Left lung (tissue), 10 donors: Measurements from ENCODE around the gene FGD3. TPM values are rescaled to one million over a fixed set of nuclear protein-coding genes. Genes with fewer than 3 reads are reported as not detected.
A peak's percentile ranks its signal among the peaks of the same experiment; 100 is the strongest.

Experiments used
- ATAC-seq: fragments of 200-7000 bp; cut with Tn5 transposase; one replicate; pipeline ENCODE4 v1.9.1; 2020; ENCODE audit warnings: moderate library complexity
- DNase-seq, 4 donors: peaks; one replicate each; pipeline ENCODE4 v3.0.0-alpha.2; 2013 to 2020
- H3K27ac ChIP-seq, 2 donors: fragments of 200-600 bp; sonication (generic) in 1 of 2; one replicate each; pipeline versions ENCODE4 v1.5.0 to v1.8.0; 2020 to 2021
- H3K27me3 ChIP-seq, 2 donors: fragments of 200-600 bp; sonication (generic) in 1 of 2; one replicate each; pipeline versions ENCODE4 v1.5.0 to v1.8.0; 2020 to 2021
- H3K36me3 ChIP-seq, 2 donors: fragments of 200-600 bp; sonication (generic) in 1 of 2; one replicate each; pipeline versions ENCODE4 v1.5.0 to v1.8.0; 2020 to 2021
- H3K4me1 ChIP-seq, 2 donors: fragments of 200-600 bp; one replicate each; pipeline ENCODE4 v1.8.0; 2021
- H3K4me3 ChIP-seq, 2 donors: fragments of 200-600 bp; sonication (generic) in 1 of 2; one replicate each; pipeline versions ENCODE4 v1.5.0 to v1.8.0; 2020 to 2021; ENCODE audit warnings: mild to moderate bottlenecking in 1 of 2
- H3K9me3 ChIP-seq, 2 donors: fragments of 200-600 bp; sonication (generic) in 1 of 2; one replicate each; pipeline versions ENCODE4 v1.5.0 to v1.8.0; 2020 to 2021
- intact Hi-C, 2 donors: fragments of 100-400 bp; cut with DNase I; formaldehyde crosslinking; loops; one replicate each; pipeline versions ENCODE4 v1.11.2 to v1.14.2; 2022
- polyA plus RNA-seq, 6 donors: library from polyadenylated mRNA; unstranded; fragments of 120-200 nt; gene quantifications; one replicate each; pipeline ENCODE4 v1.2.1, GENCODE V29; 2013; ENCODE audit not compliant: insufficient read length in 6 of 6
- total RNA-seq, 2 donors: library from RNA; stranded (reverse); fragmentation: NEBNext Ultra II Directional; extraction: Animal tissue kit (Norgen Biotek cat#: 25700); gene quantifications; one replicate each; pipeline ENCODE4 v1.2.1, GENCODE V29; 2021
- TF ChIP-seq, protein P1 (sequence below), 2 donors: fragments of 200-600 bp; sonication (generic) in 1 of 2; IDR thresholded peaks; one replicate each; pipeline versions ENCODE4 v1.5.0 to v1.8.0; 2021; ENCODE audit warnings: antibody characterized with exemption in 2 of 2
- donor health status: DM: no; HTN: yes; CAD: no.
- donor health status: DM: no; HTN: no; CAD: no.

Gene FGD3
- total and polyA plus RNA-seq, 8 donors: 4.2 to 29.9 (median 7.8) TPM

DNA sequence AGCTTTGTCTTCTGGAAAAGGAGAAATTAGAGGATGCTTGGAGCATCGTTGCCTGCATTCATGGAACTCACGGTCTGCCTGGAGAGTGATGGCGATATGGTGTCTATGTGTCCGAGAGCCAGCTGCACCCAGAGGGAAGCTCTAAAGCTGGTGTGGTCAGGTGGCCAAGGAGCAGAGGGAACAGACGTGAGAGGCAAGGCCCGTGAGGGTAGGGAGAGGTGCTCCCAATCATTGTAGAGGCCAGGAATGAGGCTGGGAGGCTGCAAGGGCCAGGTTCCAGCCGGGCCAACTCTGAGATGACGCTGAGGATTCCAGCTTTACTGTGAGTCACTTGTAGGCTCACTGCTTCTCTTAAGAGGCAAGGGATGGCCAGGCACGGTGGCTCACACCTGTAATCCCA is 7.6 kb downstream of the FGD3 start:
- H3K27me3 ChIP-seq: no peaks in the 10 kb centered on the region
- H3K36me3 ChIP-seq: no peaks in the 10 kb centered on the region
- peaks cover 0 to 23% of the 10 kb centered on the region in 2 donors for H3K4me1 ChIP-seq
- intact Hi-C loops: no loop called here
- peak overlapping the region in 1 of 2 donors; percentile 74 for H3K27ac ChIP-seq
- TF ChIP-seq, protein P1, sequence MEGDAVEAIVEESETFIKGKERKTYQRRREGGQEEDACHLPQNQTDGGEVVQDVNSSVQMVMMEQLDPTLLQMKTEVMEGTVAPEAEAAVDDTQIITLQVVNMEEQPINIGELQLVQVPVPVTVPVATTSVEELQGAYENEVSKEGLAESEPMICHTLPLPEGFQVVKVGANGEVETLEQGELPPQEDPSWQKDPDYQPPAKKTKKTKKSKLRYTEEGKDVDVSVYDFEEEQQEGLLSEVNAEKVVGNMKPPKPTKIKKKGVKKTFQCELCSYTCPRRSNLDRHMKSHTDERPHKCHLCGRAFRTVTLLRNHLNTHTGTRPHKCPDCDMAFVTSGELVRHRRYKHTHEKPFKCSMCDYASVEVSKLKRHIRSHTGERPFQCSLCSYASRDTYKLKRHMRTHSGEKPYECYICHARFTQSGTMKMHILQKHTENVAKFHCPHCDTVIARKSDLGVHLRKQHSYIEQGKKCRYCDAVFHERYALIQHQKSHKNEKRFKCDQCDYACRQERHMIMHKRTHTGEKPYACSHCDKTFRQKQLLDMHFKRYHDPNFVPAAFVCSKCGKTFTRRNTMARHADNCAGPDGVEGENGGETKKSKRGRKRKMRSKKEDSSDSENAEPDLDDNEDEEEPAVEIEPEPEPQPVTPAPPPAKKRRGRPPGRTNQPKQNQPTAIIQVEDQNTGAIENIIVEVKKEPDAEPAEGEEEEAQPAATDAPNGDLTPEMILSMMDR (IDR thresholded peaks at IDR 0.05): no peak
- H3K4me3 ChIP-seq: no peak overlapping the region
- ATAC-seq (no peak), DNase-seq (no peak)
- H3K9me3 ChIP-seq: no peaks in the 10 kb centered on the region

DNA sequence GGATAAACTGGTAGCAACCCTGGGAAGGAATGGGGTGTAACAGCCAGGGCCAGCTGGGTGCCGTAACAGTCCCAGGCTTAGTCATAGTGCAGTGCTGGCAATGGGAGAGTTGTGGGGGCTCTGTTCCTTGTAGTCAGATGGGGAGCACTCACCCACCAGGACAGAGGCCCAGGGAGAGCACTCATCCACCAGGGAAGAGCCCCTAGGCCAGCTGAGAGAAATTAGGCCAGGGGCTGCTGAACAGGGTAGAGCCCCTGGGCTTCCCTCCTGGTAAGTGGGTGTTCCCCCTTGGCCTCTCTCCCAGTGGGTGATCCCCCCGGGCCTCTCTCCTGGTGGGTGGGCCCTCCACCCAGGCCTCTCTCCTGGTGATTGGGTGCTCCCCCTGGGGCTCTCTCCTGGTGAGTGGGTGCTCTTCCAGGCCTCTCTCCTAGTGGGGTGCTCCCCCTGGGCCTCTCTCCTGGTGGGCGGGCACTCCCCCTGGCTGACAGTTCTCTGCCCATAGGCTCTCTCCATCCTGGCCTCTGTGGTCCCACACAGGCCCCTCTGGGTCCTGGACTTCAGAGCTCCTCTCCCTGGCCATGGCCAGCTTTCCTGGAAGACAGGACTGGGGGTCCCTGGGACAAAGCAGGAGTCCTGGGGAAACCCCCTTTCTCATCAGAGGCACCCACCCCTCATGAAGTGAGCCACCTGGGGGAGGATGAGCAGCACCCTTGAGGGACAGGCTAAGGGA is 13.4 kb downstream of the FGD3 start:
- Histone ChIP-seq H3K27ac (peak overlapping the region in 1 of 2 donors; percentile 60), H3K36me3 (no peaks in the 10 kb centered on the region), H3K4me3 (no peak overlapping the region), H3K9me3 (peaks cover 0 to 5% of the 10 kb centered on the region in 2 donors), H3K4me1 (peaks cover 0 to 34% of the 10 kb centered on the region in 2 donors), H3K27me3 (no peaks in the 10 kb centered on the region)
- intact Hi-C loops: no loop called here
- ATAC-seq (no peak), DNase-seq (no peak)
- TF ChIP-seq, protein P1 (IDR thresholded peaks at IDR 0.05): no peak

DNA sequence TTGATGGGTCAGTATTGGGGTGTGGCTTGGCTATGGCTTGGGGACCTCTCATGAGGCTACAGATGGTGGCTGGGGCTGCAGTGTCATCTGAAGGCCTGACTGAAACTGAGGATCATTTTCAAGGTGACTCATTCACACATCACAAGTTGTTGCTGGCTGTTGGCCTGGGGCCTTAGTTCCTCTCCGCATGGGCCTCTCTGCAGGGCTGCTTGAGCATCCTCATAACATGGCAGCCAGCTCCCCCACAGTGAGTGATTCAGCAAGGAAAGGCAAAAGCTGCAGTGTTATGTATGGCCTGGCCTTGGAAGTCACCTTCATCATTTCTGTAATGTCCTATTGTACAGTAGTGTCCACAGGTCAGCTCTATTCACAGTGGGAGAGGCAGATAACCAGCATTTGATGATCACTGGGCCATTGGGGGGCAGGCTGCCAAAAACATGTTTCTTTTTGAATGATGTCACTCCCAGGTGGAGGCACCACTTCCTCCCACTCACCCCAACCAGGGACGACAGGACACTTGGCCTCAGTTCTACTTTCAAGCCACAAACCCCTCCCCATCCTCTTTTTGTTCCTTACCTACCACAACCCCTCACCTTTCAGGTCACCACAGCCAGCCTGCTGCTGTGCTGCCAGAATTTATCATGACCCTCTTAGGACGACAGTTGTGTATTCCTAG is 14.4 kb downstream of the FGD3 start:
- peaks cover 0 to 44% of the 10 kb centered on the region in 2 donors for H3K4me1 ChIP-seq
- intact Hi-C loops: no loop called here
- peak overlapping the region in 1 of 2 donors; percentile 60 for H3K27ac ChIP-seq
- ATAC-seq (no peak), DNase-seq (no peak)
- TF ChIP-seq, protein P1 (IDR thresholded peaks at IDR 0.05): no peak
- H3K4me3 ChIP-seq: no peak overlapping the region
- no peaks in the 10 kb centered on the region for H3K36me3 ChIP-seq
- H3K9me3 ChIP-seq: peaks cover 0 to 5% of the 10 kb centered on the region in 2 donors
- no peaks in the 10 kb centered on the region for H3K27me3 ChIP-seq

DNA sequence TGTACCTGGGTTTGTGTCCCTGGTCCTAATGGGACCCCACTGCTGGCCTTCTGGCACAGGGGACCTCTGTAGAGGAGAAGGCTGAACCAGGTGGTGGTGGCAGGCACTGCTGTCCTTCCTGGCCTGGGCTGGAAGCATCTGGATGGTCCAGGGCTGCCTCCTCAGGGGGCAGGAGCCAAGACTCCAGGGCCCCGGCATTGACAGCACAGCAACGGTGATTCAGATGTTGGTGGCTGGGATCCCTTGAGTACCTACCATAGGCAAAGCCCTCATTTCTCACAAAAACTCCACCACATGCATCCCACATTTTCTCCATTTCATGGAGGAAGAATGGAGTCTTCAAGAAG is 15.0 kb downstream of the FGD3 start:
- Histone ChIP-seq H3K27ac (peak overlapping the region in 1 of 2 donors; percentile 60), H3K4me3 (no peak overlapping the region), H3K9me3 (peaks cover 0 to 5% of the 10 kb centered on the region in 2 donors), H3K27me3 (no peaks in the 10 kb centered on the region), H3K36me3 (no peaks in the 10 kb centered on the region), H3K4me1 (peaks cover 0 to 49% of the 10 kb centered on the region in 2 donors)
- TF ChIP-seq, protein P1 (IDR thresholded peaks at IDR 0.05): no peak
- no peak for DNase-seq
- intact Hi-C loops: no loop called here
- ATAC-seq: no peak

DNA sequence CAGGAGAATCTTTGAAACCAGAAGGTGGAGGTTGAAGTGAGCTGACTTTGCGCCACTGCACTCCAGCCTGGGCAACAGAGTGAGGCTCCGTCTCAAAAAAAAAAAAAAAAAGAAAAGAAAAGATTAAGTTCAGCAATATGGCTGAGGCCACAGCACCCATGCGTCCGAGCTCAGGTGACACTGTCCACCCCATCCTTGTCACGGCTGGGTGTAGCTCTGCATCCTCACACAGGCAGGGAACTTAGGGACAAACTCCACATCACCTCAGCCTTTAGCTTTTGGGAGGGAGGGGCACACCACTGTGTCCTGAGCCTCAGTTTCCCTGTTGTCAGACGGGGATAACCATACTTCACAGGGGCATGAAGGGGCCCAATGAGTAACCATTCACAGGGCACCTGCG is 15.5 kb downstream of the FGD3 start:
- DNase-seq (no peak), ATAC-seq (no peak)
- Histone ChIP-seq H3K9me3 (peaks cover 0 to 5% of the 10 kb centered on the region in 2 donors), H3K27ac (peak overlapping the region in 1 of 2 donors; percentile 94), H3K4me3 (no peak overlapping the region), H3K36me3 (no peaks in the 10 kb centered on the region), H3K27me3 (no peaks in the 10 kb centered on the region), H3K4me1 (peaks cover 0 to 55% of the 10 kb centered on the region in 2 donors)
- intact Hi-C loops: no loop called here
- TF ChIP-seq, protein P1 (IDR thresholded peaks at IDR 0.05): no peak
